HG03064 (cell line): ENCODE measurements around the gene ZNF74.
"Not testable (repeated sequence)": the region's sequence is repeated elsewhere in the genome, so short reads cannot be mapped to it uniquely, and the experiment has no call there.

Source experiments
- ATAC-seq: cut with Tn5 transposase; IDR thresholded peaks from one replicate; pipeline ENCODE4 v1.9.1; 2021; ENCODE audit warnings: low read depth; ENCODE audit not compliant: unreplicated experiment

ZNF74 gene

GRCh38 chr22:20399866-20400605 lies 6.1 kb downstream of the ZNF74 start:
- no peak for ATAC-seq

GRCh38 chr22:20400606-20401375 lies 6.8 kb downstream of the ZNF74 start:
- no peak for ATAC-seq

GRCh38 chr22:20401376-20402014 lies 7.5 kb downstream of the ZNF74 start:
- no peak for ATAC-seq

- ATAC-seq: no peak
Measured at GRCh38 chr22:20402960-20403778, 9.2 kb downstream of the ZNF74 start.

- no peak for ATAC-seq
Measured at GRCh38 chr22:20403779-20404140, 9.8 kb downstream of the ZNF74 start.

GRCh38 chr22:20404881-20405280 lies 10.9 kb downstream of the ZNF74 start:
- ATAC-seq: no peak

GRCh38 chr22:20405291-20405930 lies 11.5 kb downstream of the ZNF74 start:
- no peak for ATAC-seq

- no peak for ATAC-seq
Measured at GRCh38 chr22:20405931-20406685, 12.2 kb downstream of the ZNF74 start.

- ATAC-seq: no peak
Measured at GRCh38 chr22:20406686-20407408, 12.9 kb downstream of the ZNF74 start.

- no peak for ATAC-seq
Measured at GRCh38 chr22:20407829-20408228, 13.9 kb downstream of the ZNF74 start.

GRCh38 chr22:20408891-20409290 lies 14.9 kb downstream of the ZNF74 start:
- no peak for ATAC-seq

- not testable (repeated sequence) for ATAC-seq
Measured at GRCh38 chr22:20409385-20409784, 15.4 kb downstream of the ZNF74 start.

GRCh38 chr22:20412474-20413216 lies 18.7 kb downstream of the ZNF74 start:
- ATAC-seq: no peak

GRCh38 chr22:20413217-20414058 lies 19.5 kb downstream of the ZNF74 start:
- no peak for ATAC-seq

- ATAC-seq: no peak
Measured at GRCh38 chr22:20414059-20414440, 20.1 kb downstream of the ZNF74 start.

GRCh38 chr22:20414450-20414849 lies 20.5 kb downstream of the ZNF74 start:
- no peak for ATAC-seq

- not testable (repeated sequence) for ATAC-seq
Measured at GRCh38 chr22:20415241-20415640, 21.3 kb downstream of the ZNF74 start.
